Natural killer cell (primary cell): Measurements from ENCODE around the gene MS4A18. TPM values are rescaled to one million over a fixed set of nuclear protein-coding genes. Genes with fewer than 3 reads are reported as not detected.

Experiments used
- ATAC-seq, 3 donors: fragments of 150-1000 bp in 2 of 3; fragments of 200-7000 bp in 1 of 3; cut with Tn5 transposase; 1 replicate in 1 of 3; 2 replicates in 2 of 3; pipeline ENCODE4 v1.10.0; 2021; ENCODE audit warnings: mild to moderate bottlenecking in 2 of 3, moderate library complexity in 2 of 3
- DNase-seq, 2 donors: peaks; one replicate each; pipeline versions ENCODE4 v3.0.0 to v3.0.0-alpha.2; 2013 to 2021; ENCODE audit warnings: mixed read lengths in 1 of 2
- H3K27ac ChIP-seq: one replicate; pipeline ENCODE4 v1.5.1; 2013; ENCODE audit warnings: mild to moderate bottlenecking, low read length
- H3K27me3 ChIP-seq: one replicate; pipeline ENCODE4 v1.6.1; 2013; ENCODE audit warnings: low read length; ENCODE audit not compliant: control insufficient read depth, insufficient read depth
- H3K36me3 ChIP-seq: one replicate; pipeline ENCODE4 v1.6.1; 2013; ENCODE audit warnings: low read length; ENCODE audit not compliant: control insufficient read depth, insufficient read depth
- H3K4me1 ChIP-seq: one replicate; pipeline ENCODE4 v1.6.1; 2013; ENCODE audit warnings: low read length; ENCODE audit not compliant: control insufficient read depth, insufficient read depth
- H3K4me3 ChIP-seq: one replicate; pipeline ENCODE4 v1.5.1; 2013; ENCODE audit warnings: low read length
- H3K9me3 ChIP-seq: one replicate; pipeline ENCODE4 v1.6.1; 2013; ENCODE audit warnings: low read length; ENCODE audit not compliant: control insufficient read depth, insufficient read depth
- H3K27ac Mint-ChIP-seq, 2 donors: one replicate each; pipeline ENCODE4 v1.8.0; 2022; ENCODE audit warnings: mild to moderate bottlenecking in 2 of 2, mixed read lengths in 2 of 2, moderate library complexity in 1 of 2
- H3K27me3 Mint-ChIP-seq, 2 donors: one replicate each; pipeline ENCODE4 v1.8.0; 2022; ENCODE audit warnings: low read depth in 2 of 2, mixed read lengths in 2 of 2
- H3K36me3 Mint-ChIP-seq: one replicate; pipeline ENCODE4 v1.8.0; 2022; ENCODE audit warnings: mixed read lengths
- H3K4me1 Mint-ChIP-seq, 2 donors: one replicate each; pipeline ENCODE4 v1.8.0; 2022; ENCODE audit warnings: mixed read lengths in 2 of 2
- H3K4me3 Mint-ChIP-seq: one replicate; pipeline ENCODE4 v1.8.0; 2022; ENCODE audit warnings: mild to moderate bottlenecking, moderate library complexity, mixed read lengths
- H3K9me3 Mint-ChIP-seq, 2 donors: one replicate each; pipeline ENCODE4 v1.8.0; 2022; ENCODE audit warnings: mixed read lengths in 2 of 2
- CTCF ChIP-seq: fragments of 200-600 bp; IDR thresholded peaks from one replicate; pipeline ENCODE4 v1.8.0; 2022; ENCODE audit warnings: antibody characterized with exemption
- WGBS: methylation state at CpG from one replicate; pipeline ENCODE4 v1.1.7; 2013; ENCODE audit warnings: missing lambda C conversion rate; ENCODE audit not compliant: insufficient coverage; 5-methylcytosine and 5-hydroxymethylcytosine counted together
- intact Hi-C: fragments of 100-400 bp; cut with micrococcal nuclease; formaldehyde crosslinking; loops from one replicate; pipeline ENCODE4 v1.14.2; 2022
- total RNA-seq, 4 donors: library from RNA; stranded (reverse); fragments of 120-200 nt in 1 of 4; gene quantifications; one replicate each; pipeline versions ENCODE4 v1.2.3 to v1.2.4, GENCODE V29; 2013 to 2022

MS4A18 gene
- total RNA-seq, 3 donors from 2014 or later (not counting 1 experiment from before 2014, with no cell fraction given), result not detected

DNA sequence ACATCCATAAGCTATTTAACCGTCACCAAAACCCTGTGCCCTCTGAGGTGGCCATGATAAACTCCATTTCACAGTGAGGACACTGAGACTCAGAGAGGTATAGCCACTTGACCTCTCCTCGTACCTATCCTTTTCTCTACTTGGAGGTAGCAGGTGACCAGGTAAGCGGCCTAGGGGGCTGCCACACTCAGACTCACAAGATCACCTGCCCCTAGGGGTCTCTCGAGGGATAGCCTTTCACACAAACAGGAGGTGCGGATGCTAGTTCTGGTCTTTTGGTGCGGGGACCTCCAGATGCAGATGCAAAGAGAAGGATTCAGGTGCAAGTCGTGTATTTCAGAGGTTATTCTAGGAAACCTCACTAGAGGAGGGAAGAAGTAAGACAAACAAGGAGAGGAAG lies 14.6 kb downstream of the MS4A18 start:
- no peak for TF ChIP-seq CTCF
- WGBS, result 77% methylated on average over 7 of the region's 7 CpGs
- intact Hi-C loops, result no loop called here
- DNase-seq (no peak), ATAC-seq (no peak)
- Mint-ChIP-seq H3K4me1 (no peaks in the 10 kb centered on the region), H3K9me3 (no peaks in the 10 kb centered on the region), H3K4me3 (no peak overlapping the region), H3K36me3 (no peaks in the 10 kb centered on the region), H3K27me3 (peaks cover 15 to 27% of the 10 kb centered on the region in 2 donors), H3K27ac (no peak overlapping the region)
- no peaks in the 10 kb centered on the region for H3K36me3 ChIP-seq
- H3K9me3 ChIP-seq, result no peaks in the 10 kb centered on the region
- no peak overlapping the region for H3K4me3 ChIP-seq
- H3K27ac ChIP-seq, result no peak overlapping the region
- no peaks in the 10 kb centered on the region for H3K4me1 ChIP-seq
- no peaks in the 10 kb centered on the region for H3K27me3 ChIP-seq

- no peak overlapping the region for H3K4me3 Mint-ChIP-seq
- no peaks in the 10 kb centered on the region for H3K9me3 Mint-ChIP-seq
- peaks cover 21 to 27% of the 10 kb centered on the region in 2 donors for H3K27me3 Mint-ChIP-seq
Measured at GRCh38 chr11:60740573-60740972, 16.1 kb downstream of the MS4A18 start.

GRCh38 chr11:60741421-60741820 lies 16.9 kb downstream of the MS4A18 start:
- H3K4me3 Mint-ChIP-seq, result no peak overlapping the region
- H3K4me1 ChIP-seq, result no peaks in the 10 kb centered on the region
- no peaks in the 10 kb centered on the region for H3K36me3 ChIP-seq
- 84% methylated on average over 3 of the region's 3 CpGs for WGBS
- no peaks in the 10 kb centered on the region for H3K36me3 Mint-ChIP-seq
- no peak for TF ChIP-seq CTCF
- no peaks in the 10 kb centered on the region for H3K9me3 Mint-ChIP-seq
- intact Hi-C loops, result no loop called here
- H3K4me3 ChIP-seq, result no peak overlapping the region
- H3K27me3 Mint-ChIP-seq, result peaks cover 20 to 23% of the 10 kb centered on the region in 2 donors
- DNase-seq (no peak), ATAC-seq (no peak)
- H3K9me3 ChIP-seq, result no peaks in the 10 kb centered on the region
- no peak overlapping the region for H3K27ac ChIP-seq
- H3K27ac Mint-ChIP-seq, result no peak overlapping the region
- no peaks in the 10 kb centered on the region for H3K27me3 ChIP-seq
- no peaks in the 10 kb centered on the region for H3K4me1 Mint-ChIP-seq

More at GRCh38 chr11:60740573-60740972, 16.1 kb downstream of the MS4A18 start:
- no peaks in the 10 kb centered on the region for H3K4me1 ChIP-seq
- no peak overlapping the region for H3K27ac ChIP-seq
- intact Hi-C loops, result no loop called here
- Mint-ChIP-seq H3K27ac (no peak overlapping the region), H3K36me3 (no peaks in the 10 kb centered on the region), H3K4me1 (no peaks in the 10 kb centered on the region)
- H3K4me3 ChIP-seq, result no peak overlapping the region
- ATAC-seq, result no peak
- no peaks in the 10 kb centered on the region for H3K27me3 ChIP-seq
- no peaks in the 10 kb centered on the region for H3K9me3 ChIP-seq
- DNase-seq, result no peak
- TF ChIP-seq CTCF, result no peak
- H3K36me3 ChIP-seq, result no peaks in the 10 kb centered on the region

- intact Hi-C loops, result no loop called here
- 100% methylated on average over 1 of the region's 1 CpG for WGBS
- no peaks in the 10 kb centered on the region for H3K27me3 ChIP-seq
- H3K4me3 ChIP-seq, result no peak overlapping the region
- ATAC-seq (no peak), DNase-seq (no peak)
- Mint-ChIP-seq H3K4me3 (no peak overlapping the region), H3K9me3 (peaks cover 0 to 3% of the 10 kb centered on the region in 2 donors), H3K36me3 (no peaks in the 10 kb centered on the region), H3K27ac (no peak overlapping the region), H3K4me1 (no peaks in the 10 kb centered on the region), H3K27me3 (peaks cover 10 to 23% of the 10 kb centered on the region in 2 donors)
- no peak for TF ChIP-seq CTCF
- no peaks in the 10 kb centered on the region for H3K9me3 ChIP-seq
- H3K4me1 ChIP-seq, result no peaks in the 10 kb centered on the region
- H3K27ac ChIP-seq, result no peak overlapping the region
- H3K36me3 ChIP-seq, result no peaks in the 10 kb centered on the region
Measured at GRCh38 chr11:60743058-60743457, 18.5 kb downstream of the MS4A18 start.
